SIG-M5 (cell line): ENCODE data around the gene ZNF423.

ENCODE experiments used
- DNase-seq: peaks from one replicate; lab custom pipeline; 2025; lab: John Stamatoyannopoulos, UW

Gene ZNF423

GRCh38 chr16:49469930-49470451, 385.9 kb downstream of the ZNF423 start:
- DNase-seq: no peak

- DNase-seq: no peak
Measured at GRCh38 chr16:49469311-49469670, 386.6 kb downstream of the ZNF423 start.

GRCh38 chr16:49468611-49469310, 387.2 kb downstream of the ZNF423 start:
- no peak for DNase-seq

DNA sequence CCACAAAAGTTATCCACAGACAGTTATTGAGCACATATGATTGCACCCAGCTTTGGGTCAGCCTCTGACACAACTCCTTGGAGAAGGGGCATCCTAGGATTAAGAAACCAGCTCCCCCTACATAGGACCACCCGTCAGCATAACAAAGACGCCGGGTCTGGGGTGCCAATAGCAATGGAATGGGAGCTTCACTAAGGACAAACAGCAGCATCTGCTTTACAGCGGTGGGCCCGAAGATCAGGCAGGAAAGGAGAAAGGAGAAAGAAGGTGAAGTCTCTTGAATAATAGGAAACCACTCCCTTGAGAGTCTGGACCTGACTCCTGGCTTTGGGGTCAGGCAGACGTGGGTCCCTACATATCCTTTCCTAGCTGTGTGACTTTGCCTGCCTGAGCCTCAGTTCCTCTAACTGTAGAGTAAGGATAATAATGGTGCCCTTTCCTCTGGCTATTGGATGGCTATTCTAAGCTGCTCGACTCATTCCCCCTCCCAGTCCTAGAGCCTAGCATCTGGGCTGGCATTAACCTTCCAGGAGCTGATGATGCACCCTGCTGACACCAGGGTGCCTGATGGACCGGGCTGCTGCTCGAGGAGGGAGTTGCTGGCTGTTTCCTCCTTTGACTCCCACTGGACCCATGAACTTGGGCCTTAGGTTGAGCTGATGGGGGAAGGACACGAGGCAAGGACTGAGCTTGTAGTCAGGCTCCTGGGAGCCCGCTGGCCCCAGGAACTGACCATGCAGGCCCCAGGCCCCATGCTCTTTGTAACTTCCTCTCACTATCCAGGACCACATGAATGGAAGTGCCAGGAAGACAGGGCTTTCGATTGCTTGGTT, 388.2 kb downstream of the ZNF423 start:
- no peak for DNase-seq

DNA sequence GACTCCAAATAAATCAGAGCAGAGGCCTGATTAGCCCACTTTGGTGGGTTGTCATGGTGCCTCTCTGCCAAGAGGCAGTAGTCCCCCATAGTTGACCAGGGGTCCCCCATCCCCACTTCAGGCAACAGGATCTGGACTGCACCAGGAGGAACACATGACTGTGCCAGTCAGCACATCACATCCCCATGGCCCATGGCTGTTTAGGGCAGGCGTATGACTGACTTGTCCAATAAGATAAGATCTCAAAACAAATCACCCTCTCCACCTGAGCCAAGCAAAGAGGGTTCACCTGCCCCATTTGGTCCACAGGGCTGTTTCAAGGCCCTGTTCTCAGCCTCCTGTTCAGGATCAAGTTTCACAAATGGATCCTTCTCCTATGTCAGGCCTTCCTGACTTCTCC, 389.0 kb downstream of the ZNF423 start:
- DNase-seq: no peak

- DNase-seq: no peak
Measured at GRCh38 chr16:49466529-49466831, 389.4 kb downstream of the ZNF423 start.

DNA sequence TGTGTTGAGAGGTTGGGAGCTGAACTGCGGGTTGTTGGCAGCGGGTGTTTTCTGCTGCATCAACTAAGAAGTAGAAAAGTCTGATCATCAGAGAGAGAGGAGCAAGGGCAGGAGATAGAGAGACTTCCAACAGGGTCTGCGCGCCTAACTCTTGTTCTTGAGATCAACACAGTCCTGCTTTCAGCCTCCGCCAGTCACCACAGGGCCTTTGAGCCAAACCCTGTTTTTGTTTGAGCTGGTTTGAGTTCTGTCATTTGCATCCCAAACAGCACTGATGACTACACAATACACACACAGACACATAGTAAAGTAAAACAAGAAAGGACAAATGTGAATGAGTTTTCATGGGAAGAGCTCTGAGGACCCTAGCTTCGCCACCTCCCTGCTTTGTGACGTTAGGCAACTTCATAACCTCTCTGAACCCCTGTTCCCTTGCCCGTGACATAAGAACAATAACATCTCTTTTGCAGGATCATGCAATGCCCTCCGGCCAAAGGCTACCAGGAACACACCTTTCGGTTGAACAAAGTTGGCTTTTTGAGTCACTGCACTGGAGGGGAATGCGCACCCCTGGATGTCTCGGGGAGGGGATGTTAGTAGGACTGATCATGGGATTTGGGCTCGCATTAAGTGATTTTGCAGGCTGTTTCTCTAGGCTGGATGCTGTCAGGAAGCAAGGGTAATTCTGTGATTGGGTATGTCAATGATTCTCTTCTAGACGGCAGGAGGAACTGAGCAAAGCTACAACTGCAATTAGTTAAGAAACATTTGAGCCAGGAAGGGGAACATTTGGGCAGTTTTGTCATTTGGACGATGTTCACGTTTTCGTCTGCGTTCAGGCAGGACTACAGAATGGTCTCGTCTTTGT, 390.0 kb downstream of the ZNF423 start:
- DNase-seq: no peak

DNA sequence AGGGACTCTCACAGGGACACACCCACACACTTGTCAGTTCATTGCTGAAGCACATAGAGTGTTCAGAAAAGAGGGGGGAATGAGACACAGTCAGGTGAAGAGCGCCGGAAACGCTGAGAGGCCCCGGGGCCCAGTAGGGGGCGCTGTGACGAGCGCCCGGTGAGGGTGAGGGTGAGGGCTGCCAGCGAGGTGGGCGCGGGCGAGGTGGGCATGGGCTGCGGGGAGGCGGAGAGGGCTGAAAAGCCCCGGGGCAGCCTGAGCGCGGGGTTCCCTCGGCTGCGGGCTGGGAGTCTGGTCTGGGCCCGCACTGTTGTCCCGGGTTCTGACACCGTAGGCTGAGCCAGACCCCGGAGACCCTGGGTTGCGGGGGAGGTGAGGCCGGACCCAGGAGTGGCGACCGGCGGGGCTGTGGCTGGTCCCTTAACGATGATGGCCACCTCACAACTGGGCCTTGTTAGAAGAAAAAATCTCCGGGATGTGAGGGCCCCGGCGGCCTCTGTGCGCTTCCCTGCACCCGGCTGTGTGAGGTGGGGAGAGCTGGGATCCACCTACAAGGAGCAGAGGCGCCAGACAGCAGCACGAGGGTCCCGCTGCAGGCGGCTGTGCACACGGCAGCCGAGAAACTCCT, 390.9 kb downstream of the ZNF423 start:
- no peak for DNase-seq

- no peak for DNase-seq
Measured at GRCh38 chr16:49464093-49464492, 391.8 kb downstream of the ZNF423 start.

DNA sequence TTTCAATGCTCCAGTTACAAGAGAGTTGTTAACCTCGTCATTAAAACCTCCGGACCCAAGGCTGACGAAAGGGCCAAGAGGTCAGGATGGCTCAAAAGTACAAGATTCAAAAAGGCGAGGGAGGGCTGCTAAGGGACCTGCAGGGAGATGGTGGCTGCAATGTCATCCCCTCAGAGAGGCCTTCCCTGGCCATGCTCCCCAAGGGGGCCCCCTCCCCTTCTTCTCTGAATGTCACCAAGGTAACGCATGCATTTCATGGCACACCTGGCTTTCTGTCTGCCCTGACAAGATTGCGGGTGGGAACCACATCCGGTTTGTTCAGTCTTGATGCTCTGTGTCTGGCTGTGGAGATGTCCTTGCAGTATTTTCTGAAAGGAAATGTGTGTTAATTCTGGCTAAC, 392.4 kb downstream of the ZNF423 start:
- no peak for DNase-seq

DNA sequence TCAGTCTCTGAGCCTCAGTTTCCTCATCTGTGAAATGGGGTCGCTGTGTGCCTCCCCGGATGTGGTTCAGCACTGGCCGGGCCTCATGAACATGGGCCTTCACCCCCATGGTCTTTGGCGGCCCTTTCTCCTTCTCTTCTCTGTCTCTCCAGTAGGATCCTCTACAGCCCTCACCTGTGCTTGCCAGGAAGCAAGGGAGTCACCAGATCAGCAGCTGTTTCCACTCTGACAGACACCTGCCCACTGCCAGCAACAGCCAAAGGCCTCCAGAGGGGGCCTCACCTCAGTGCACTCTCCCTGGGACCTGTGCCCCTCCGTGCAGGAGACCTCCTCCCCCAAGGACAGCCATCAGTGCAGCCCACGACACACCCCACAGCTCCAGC, 392.9 kb downstream of the ZNF423 start:
- DNase-seq: no peak

DNA sequence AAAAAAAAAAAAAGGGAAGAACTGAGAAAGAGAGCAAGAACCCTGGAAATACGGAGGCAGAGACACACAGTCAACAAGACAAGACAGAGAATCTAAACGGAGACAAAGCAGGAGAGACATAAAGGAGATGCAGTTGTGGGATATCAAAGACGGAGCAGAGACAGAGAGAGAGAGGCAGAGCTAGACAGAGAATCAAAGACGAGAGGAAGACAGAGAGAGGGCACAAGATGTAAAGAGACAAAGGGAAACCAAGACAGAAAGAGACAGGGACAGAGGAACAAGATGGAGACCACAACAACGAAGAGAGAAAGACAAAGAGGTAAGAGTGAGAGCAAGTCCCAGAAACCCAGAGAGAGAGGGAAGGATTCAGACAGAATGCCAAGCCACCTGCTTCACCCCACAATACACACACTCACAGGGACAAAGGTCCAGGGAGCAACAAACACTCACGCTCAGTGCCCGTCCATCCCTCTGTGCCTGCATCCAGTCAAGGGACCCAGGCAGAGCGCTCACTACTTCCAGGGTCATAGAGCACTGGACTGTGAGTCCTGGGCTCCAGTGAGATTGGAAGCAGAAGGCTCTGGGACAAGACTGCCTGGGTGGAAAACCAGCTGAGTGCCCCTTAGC, 393.4 kb downstream of the ZNF423 start:
- DNase-seq: no peak

- DNase-seq: no peak
Measured at GRCh38 chr16:49461517-49461951, 394.4 kb downstream of the ZNF423 start.

DNA sequence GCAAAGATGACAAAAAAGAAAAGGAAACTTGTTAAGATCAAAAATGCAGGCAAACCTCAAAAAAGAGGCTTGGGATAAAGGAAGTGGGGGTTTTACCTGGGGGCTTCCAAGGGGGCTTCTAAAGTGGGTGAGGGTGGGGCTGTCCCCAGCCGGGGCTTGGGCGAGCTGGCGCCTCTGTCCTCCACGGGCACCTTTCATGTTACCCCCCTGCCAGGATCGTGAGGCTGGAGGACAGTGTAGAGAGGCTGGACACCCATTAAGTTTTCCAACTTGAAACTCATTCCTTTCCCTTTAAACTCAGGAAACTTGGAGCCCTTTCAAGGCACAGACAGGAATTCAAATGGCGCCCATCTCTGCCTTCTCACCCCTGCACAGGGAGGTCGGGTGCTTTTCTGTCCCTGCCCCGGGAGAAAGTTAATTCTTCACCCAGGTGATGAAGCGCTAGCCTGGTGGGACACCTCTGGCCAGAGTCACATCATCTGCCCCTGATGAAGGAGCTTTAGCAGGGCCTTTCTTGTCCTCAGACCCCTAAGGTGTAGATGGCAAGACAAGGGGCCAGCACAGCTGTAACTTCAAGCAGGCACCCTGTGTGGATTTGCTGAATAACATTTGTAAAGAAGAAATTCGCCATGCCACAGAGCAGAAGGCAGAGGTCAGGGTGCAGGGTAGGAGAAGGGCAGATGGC, 395.0 kb downstream of the ZNF423 start:
- no peak for DNase-seq

DNA sequence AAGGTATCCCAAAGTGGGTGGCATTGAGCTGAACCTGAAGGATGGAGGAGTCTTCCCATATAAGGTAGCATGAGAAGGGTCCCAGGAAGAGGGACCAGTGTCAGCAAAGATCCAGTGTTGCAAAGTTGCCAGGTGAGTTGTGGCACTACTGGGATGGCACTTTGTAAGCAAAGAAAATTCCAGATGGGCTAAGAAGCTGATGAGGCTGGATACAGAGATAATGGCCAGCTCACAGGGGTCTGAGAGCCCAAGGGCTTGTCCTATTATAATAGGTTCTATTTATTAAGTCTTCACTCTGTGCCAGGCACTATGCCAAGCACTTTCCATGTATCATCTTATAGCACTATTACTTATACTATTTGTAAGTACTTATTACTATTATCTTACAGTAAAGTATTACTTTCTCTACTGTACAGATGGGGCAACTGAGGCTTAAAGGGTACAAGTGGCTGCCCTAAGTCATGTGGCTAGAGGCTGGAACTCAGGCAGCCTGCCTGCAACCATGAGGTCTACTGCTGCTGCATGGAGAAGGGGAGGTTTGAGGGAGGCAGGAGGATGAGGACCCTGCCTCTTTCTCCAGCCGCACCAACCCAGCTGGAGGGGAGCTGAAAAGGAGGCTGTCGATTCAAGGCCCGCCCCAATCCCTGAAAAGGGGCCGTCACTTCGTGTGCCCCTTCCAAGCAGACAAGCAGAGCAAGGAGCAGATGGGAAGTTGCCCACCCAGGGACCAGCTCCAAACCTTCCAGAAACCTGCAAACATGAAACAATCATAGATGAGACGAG, 395.8 kb downstream of the ZNF423 start:
- no peak for DNase-seq

- DNase-seq: no peak
Measured at GRCh38 chr16:49458656-49459445, 397.1 kb downstream of the ZNF423 start.

DNA sequence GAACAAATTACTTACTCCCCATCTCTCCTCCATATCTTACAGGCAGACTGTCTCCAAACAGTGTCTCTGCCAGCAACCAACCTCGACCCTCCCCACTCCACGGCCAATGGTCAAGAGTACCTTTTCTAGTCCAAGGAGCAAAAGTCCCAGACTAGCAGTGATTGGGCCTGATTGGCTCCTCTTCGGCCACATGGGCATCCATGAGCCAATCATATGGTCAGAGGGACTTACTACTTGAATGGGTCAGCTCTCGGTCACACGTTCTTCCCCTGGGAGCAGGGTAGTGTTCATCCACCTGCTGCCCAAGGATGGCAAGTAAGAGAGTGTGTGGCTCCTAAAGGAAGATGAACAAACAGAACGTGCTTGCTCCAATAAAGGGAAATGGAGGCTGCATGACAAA, 397.7 kb downstream of the ZNF423 start:
- no peak for DNase-seq

DNA sequence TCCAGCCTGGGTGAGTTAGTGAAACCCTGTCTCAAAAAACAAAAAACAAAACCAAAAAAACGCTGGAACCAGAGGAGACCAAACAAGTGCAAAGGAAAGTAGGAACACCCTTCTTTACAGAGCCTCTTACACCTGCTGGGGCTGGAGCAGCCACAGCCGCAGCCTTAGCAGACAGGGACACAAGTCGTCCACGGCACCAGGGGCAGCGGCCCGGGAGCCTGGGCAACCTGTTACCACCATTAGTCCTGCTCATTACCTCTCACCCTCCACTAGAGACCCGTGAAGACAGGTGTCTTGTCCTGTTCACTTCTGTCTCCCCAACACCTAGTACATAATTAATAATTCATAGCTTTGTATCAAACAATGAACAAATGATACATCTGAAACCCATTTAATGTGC, 398.7 kb downstream of the ZNF423 start:
- DNase-seq: no peak

DNA sequence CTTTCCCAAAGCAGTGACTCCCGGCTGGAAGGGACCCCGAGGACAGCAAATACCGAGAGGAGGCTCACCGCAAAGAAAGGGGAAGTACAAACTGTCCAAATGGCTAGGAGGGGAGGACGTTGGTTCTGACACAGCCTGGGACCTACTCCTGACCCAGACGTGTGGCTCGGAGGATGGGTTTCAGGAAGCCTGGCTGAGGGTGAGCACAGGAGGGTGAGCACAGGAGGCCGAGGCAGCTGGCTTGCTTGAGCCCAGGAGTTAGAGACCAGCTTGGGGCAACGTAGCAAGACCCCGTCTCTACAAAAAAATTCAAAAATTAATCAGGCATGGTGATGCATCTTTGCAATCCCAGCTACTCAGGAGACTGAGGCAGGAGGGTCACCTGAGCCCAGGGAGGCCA, 399.1 kb downstream of the ZNF423 start:
- no peak for DNase-seq
